GM19467 (cell line): ENCODE data around the gene JMJD1C.

Source experiments
- ATAC-seq: cut with Tn5 transposase; IDR thresholded peaks from one replicate; pipeline ENCODE4 v1.9.1; 2021; ENCODE audit warnings: mild to moderate bottlenecking, moderate library complexity; ENCODE audit not compliant: unreplicated experiment

The JMJD1C gene

GRCh38 chr10:63439607-63440006 lies 26.2 kb downstream of the JMJD1C start:
- no peak for ATAC-seq

- no peak for ATAC-seq
These were observed 27.0 kb downstream of the JMJD1C start for GRCh38 chr10:63438506-63439498.

DNA sequence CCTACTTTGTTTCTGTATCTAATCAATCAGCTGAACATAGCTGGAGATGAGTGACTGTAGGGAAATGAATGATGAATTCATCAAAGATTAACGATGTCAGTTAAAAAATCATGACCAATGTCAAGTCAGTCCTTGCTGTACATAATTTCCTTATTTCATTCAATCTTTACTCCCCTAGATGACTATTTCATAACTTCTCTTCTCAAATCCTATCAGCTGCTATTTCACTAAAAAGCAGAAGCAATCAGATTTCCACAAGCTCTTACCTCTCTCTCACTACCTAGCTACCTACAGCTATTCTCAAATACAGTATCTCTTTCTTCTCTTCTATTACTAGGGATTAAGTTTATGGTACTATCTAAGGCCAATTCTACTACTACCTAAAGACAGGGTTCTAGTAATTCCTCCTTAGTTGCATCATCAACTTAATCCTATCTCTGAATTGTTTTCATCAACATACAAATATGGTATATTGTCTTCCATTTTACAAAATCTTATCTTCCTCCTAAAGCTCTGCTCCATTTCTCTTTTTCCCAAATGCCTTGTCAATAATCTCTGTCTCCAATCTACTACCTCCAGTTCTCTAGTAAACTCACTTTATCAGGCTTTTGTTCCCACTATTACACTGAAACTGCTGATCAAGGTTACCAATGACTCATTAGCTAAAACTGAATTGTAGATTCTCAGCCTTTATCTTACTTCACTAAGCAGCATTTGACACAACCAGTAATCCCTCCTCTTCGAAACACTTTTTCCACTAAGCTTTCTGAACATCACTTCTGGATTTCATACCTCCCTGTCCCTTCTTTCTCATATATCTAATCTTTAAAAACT lies 28.4 kb downstream of the JMJD1C start:
- no peak for ATAC-seq

GRCh38 chr10:63436225-63436624 lies 29.6 kb downstream of the JMJD1C start:
- no peak for ATAC-seq

DNA sequence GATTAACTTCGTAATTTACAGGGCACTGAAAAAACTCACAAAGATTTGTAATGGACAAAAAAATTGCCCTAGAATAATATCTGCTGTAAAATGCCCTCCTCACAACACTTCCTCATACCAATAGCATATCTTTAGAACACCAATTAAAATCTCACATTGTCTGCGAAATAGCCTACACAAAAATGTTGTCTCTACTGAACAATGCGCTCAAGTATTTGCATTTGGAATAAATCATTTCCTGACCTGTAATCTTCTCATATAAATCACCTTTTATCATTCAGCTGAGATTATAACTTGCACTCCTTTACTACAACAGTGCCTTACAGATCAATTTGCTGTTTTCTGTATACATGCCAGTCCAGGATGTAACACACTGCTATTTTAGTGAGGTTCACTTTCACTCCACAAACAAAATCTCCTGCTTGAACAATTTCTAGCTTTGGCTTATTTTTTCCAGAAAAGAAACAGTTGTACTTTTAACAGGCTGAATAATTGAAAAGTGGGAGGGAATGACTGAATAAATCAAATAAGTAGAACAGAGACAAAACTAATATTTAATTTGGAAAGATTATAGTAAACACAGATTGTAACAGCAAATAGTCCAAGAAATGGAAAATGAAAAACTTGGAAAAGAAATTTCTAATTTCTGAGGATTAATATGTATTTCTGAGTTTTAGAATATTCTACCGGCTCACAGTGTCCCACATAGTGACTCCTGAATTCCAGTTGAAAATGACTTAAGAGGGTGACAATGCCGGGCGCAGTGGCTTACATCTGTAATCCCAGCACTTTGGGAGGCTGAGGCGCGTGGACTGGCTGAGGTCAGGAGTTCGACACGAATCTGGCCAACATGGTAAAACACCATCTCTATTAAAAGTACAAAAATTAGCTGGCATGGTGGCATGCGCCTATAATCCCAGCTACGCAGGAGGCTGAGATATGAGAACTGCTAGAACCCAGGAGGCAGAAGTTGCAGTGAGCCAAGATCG lies 30.6 kb downstream of the JMJD1C start:
- ATAC-seq, result no peak

DNA sequence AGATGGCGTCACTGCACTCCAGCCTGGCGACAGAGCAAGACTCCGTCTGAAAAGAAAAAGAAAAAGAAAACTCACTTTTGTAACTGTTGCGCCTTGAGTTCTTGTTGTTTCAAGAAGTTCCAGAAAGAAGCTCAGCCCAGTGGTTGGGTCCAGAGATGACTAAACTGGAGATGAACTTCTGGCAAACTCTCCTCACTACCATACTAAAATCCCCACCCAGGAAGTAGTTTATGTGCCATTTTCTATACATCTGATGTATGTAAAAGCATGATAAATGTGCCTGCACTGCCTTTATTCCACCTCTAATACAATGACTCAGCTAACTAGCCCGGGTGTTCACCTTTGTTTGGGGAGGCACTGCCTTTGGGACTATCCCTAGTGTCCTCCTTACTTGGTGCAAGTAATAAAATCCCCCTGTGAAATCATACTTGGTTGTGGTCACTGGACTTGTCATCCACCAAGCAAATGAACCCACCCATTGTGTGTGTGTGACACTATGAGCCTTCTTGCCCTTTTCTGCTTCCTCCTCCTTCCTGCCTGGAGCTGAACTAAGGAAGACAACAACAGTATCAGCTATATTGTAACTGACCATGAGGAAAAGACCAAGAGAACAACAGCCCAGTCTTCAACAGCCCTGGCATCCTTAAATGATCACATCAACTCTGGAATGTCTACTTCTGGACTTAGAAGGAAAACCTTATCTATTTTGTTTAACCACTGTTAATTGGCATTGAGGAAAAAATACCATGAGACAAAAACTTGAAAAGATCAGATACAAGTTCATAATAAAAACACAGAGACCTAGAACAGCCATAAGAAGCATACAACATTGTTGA lies 33.6 kb downstream of the JMJD1C start:
- no peak for ATAC-seq

DNA sequence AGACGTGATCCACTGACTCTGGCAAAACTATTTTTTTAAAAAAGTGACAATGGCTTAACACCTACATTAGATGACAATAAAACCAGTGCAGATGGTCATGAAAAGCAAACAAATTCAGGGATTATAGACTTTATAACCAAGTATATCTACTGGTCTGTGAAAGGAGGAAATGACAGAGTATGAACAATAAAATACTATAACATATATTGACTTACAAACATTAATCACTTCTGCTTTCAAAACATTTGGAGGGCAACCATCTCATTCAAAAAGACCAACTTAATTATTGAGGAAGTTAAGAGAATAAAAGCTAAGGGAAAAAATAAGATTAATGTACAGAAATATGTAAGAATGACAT lies 34.8 kb downstream of the JMJD1C start:
- ATAC-seq, result no peak

DNA sequence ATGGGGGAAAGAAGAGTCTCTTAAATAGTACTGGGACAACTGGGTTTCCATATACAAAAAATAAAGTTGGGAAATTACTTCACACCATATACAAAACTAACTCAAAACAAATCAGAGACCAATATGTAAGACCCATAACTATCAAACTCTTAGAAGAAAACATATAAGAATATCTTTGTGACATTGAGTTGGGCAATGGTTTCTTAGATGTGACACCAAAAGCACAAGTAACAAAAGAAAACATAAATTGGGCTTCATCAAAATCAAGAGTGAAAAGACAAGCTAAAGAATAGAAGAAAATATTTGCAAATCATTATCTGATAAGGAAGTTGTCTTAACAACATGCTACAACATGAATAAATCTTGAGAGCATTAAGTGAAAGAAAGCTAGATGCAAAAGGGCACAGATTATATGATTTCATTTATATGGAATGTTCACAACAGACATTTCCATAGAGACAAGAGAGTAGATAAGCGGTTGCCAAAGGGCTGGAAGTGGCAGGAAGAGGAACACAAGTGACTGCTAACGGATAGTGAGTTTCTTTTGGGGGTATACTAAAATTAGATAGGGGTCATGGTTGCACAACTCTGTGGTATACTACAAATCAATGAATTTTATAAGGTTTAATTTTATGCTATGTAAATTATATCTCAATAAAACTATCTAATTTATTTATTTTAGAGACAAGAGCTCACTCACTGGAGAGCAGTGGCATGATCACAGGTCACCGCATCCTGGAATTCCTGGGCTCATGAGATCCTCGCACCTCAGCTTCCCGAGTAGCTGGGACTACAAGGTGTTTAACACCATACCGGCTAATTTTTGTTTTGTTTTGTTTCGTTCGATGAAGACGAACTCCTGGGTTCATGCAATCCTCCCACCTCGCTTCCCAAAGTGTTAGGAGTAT lies 35.4 kb downstream of the JMJD1C start:
- ATAC-seq, result no peak

GRCh38 chr10:63429281-63429680 lies 36.5 kb downstream of the JMJD1C start:
- no peak for ATAC-seq

DNA sequence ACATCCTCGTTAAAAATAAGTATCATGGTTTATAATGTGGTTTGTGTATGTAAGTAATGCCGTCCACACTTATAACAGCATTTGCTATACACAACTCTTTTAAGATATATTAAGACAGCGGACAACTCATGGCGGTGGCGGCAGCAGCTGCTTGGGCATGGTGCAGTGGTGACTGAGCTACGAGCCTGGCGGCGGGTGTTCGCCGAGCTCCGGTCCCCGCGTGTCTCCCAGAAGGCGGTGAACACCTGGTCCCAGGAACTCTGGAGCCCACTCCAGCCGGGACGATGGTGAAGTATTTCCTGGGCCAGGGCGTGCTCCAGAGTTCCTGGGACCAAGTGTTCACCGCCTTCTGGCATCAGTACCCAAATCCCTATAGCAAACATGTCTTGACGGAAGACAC lies 38.8 kb downstream of the JMJD1C start:
- ATAC-seq, result no peak

DNA sequence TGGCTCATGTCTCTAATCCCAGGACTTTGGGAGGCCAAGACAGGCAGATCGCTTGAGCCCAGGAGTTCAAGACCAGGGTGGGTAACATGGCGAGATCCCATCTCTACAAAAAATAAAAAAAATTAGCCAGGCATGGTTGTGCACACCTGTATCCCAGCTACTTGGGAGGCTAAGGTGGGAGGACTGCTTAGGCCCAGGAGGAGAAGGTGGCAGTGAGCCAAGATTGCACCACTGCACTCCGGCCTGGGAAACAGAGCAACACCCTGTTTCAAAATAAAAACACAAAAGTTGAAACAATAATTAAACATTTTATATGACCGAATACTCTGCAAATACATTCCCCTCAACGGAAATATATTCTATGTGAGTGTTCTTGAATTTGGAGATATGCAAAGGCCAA lies 40.3 kb downstream of the JMJD1C start:
- no peak for ATAC-seq

DNA sequence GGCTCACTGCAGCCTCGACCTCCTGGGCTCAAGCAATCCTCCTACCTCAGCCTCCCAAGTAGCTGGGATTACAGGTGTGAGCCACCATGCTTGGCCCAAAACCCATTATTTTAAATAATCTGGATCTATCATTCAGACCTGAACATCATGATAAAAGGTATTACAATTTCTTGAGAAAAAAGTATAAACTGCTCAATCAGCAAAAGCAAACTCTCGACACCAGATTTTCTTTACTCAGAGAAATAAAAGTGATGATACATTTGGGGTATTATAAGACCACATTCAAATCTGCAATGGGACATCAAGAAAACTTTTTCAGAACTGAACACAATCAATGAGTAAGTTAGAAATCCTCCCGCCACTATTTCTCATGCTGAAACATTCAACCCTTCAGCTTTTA lies 41.2 kb downstream of the JMJD1C start:
- ATAC-seq, result no peak

GRCh38 chr10:63423494-63423893 lies 42.3 kb downstream of the JMJD1C start:
- ATAC-seq, result no peak

GRCh38 chr10:63421591-63421990 lies 44.2 kb downstream of the JMJD1C start:
- ATAC-seq, result peak; percentile 95

DNA sequence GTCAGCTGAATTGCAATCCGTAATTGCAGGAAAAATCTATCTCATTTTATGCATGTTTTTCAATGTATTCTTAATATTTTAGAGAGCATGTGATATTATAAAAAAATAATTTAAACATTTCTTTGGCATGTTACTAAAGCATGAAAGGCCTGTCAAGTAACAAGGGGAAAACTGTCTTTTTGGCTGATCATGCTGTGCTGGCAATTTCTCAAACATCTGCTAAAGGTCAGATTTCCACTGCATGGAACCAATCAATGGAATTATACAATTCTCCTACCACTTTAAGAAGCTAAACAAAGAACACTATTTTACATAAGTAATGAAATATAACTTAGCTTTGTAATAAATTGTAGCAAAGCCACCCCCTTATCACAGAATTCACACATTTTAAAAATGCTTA lies 49.4 kb downstream of the JMJD1C start:
- ATAC-seq, result no peak

- ATAC-seq, result no peak
These were observed 50.0 kb downstream of the JMJD1C start for GRCh38 chr10:63415640-63416244.

DNA sequence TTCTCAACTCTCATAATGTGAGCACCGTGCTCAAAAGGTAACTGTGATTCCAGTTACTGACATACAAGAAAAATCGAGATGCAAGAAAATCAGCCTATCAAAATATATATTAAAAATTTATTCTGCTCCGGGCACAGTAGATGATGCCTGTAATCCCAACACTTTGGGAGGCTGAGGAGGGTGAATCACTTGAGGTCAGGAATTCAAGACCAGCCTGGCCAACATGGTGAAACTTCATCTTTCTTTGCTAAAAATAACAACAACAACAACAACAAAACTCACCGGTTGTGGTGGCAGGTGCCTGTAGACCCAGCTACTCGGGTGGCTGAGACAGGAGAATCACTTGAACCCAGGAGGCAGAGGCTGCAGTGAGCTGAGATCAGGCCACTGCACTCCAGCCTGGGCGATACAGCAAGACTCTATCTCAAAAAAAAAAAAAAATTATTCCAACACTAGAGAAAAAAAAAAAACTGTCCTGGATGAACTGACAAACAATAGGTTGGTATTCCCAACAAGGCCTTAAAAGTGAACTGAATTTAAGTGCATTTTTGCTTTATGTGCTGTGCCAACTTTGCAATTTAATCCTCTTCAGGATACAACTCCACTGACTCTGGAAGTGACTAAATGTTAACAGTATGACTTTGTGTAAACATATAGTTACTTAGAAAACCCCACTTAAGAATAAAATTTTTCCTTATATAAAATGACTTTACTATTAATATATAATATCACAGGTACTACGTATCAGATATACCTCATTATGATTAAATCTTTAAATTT lies 51.1 kb downstream of the JMJD1C start:
- ATAC-seq, result no peak

GRCh38 chr10:63413429-63413828 lies 52.3 kb downstream of the JMJD1C start:
- ATAC-seq, result no peak
